Activated B cell treated with CpG ODN at 0.5 μM for 24 hours (primary cell): ENCODE measurements around the gene BRAP. TPM values are rescaled to one million over a fixed set of nuclear protein-coding genes. Genes with fewer than 3 reads are reported as not detected.

Experiments
- ATAC-seq: fragments of 200-7000 bp; cut with Tn5 transposase; one replicate; pipeline ENCODE4 v1.10.0; 2021; ENCODE audit warnings: low read depth, mild to moderate bottlenecking, moderate library complexity
- CTCF ChIA-PET: fragments of 350-600 bp; sonication (Branson Sonifier 250); formaldehyde crosslinking; loops from one replicate; lab custom pipeline; 2021; ENCODE audit warnings: antibody characterized with exemption; lab: Charles Lee
- POLR2A ChIA-PET: fragments of 350-600 bp; sonication (Branson Sonifier 250); formaldehyde crosslinking; loops from one replicate; lab custom pipeline; 2021; ENCODE audit warnings: antibody characterized with exemption; lab: Charles Lee
- DNase-seq: peaks from one replicate; pipeline ENCODE4 v3.0.0; 2022
- H3K27ac Mint-ChIP-seq: one replicate; pipeline ENCODE4 v1.8.0; 2020; ENCODE audit warnings: mixed read lengths
- H3K27me3 Mint-ChIP-seq: one replicate; pipeline ENCODE4 v1.8.0; 2021; ENCODE audit warnings: mixed read lengths
- H3K36me3 Mint-ChIP-seq: one replicate; pipeline ENCODE4 v1.8.0; 2021; ENCODE audit warnings: low read depth, mixed read lengths
- H3K4me1 Mint-ChIP-seq: one replicate; pipeline ENCODE4 v1.8.0; 2021; ENCODE audit warnings: mixed read lengths
- H3K4me3 Mint-ChIP-seq: one replicate; pipeline ENCODE4 v1.8.0; 2020; ENCODE audit warnings: mild to moderate bottlenecking, mixed read lengths
- H3K9me3 Mint-ChIP-seq: one replicate; pipeline ENCODE4 v1.8.0; 2020; ENCODE audit warnings: mixed read lengths
- intact Hi-C: fragments of 100-400 bp; cut with micrococcal nuclease; formaldehyde crosslinking; loops from one replicate; pipeline ENCODE4 v1.15.1; 2024
- total RNA-seq: library from RNA; stranded (reverse); gene quantifications from 2 replicates; pipeline ENCODE4 v1.2.3, GENCODE V29; 2022
- TF ChIP-seq, protein P1 (sequence below): fragments of 200-600 bp; IDR thresholded peaks from one replicate; pipeline ENCODE4 v1.8.0; 2022; ENCODE audit warnings: antibody characterized with exemption, mild to moderate bottlenecking

The BRAP gene
- total RNA-seq, 1 donor from 2014 or later: 24.2 TPM

DNA sequence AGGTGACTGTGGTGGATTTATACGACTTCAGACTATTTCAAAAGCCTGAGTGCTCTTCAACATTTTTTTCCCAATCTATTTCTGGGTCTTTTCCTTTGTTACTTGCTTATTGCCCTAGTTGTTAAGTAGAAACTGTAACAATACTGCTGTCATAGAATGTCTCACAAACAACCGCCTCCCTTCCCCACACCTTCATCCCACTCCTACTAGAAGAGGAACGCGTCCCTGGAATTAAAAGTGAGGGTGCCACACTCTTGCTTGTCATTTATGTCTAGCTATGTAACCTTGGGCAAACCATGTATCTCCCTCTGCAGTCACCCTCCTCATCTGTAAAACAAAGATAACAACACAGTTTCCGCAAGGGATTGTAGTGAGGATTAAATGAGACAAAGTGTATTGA lies 8.6 kb downstream of the BRAP start:
- H3K9me3 Mint-ChIP-seq: no peaks in the 10 kb centered on the region
- DNase-seq (no peak), ATAC-seq (no peak)
- peaks cover 83% of the 10 kb centered on the region for H3K36me3 Mint-ChIP-seq
- no peaks in the 10 kb centered on the region for H3K27me3 Mint-ChIP-seq
- ChIA-PET POLR2A (no interaction called here), CTCF (no interaction called here)
- H3K4me3 Mint-ChIP-seq: no peak overlapping the region
- intact Hi-C loops: no loop called here
- no peak overlapping the region for H3K27ac Mint-ChIP-seq
- TF ChIP-seq, protein P1, sequence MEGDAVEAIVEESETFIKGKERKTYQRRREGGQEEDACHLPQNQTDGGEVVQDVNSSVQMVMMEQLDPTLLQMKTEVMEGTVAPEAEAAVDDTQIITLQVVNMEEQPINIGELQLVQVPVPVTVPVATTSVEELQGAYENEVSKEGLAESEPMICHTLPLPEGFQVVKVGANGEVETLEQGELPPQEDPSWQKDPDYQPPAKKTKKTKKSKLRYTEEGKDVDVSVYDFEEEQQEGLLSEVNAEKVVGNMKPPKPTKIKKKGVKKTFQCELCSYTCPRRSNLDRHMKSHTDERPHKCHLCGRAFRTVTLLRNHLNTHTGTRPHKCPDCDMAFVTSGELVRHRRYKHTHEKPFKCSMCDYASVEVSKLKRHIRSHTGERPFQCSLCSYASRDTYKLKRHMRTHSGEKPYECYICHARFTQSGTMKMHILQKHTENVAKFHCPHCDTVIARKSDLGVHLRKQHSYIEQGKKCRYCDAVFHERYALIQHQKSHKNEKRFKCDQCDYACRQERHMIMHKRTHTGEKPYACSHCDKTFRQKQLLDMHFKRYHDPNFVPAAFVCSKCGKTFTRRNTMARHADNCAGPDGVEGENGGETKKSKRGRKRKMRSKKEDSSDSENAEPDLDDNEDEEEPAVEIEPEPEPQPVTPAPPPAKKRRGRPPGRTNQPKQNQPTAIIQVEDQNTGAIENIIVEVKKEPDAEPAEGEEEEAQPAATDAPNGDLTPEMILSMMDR: no peak
- no peaks in the 10 kb centered on the region for H3K4me1 Mint-ChIP-seq

- TF ChIP-seq, protein P1: no peak
- DNase-seq (no peak), ATAC-seq (no peak)
- no peaks in the 10 kb centered on the region for H3K4me1 Mint-ChIP-seq
- no peaks in the 10 kb centered on the region for H3K9me3 Mint-ChIP-seq
- intact Hi-C loops: loop anchor here (1.0 to 5.0 kb wide), 2 partner anchors 276 to 731 kb away; no protein-coding TSS in a partner anchor
- ChIA-PET POLR2A (no interaction called here), CTCF (interaction anchor here (0.7 to 1.0 kb wide), 4 partner anchors 20 to 276 kb away, joined by 3 to 5 read pairs (median 3); no protein-coding TSS in a partner anchor)
- H3K27ac Mint-ChIP-seq: no peak overlapping the region
- H3K36me3 Mint-ChIP-seq: peaks cover 81% of the 10 kb centered on the region
- H3K4me3 Mint-ChIP-seq: no peak overlapping the region
- H3K27me3 Mint-ChIP-seq: no peaks in the 10 kb centered on the region
Measured at GRCh38 chr12:111673503-111673902, 12.3 kb downstream of the BRAP start.

- ChIA-PET CTCF (interaction anchor here (1.0 kb wide), 1 partner anchor 276 kb away, joined by 5 read pairs; no protein-coding TSS in a partner anchor), POLR2A (no interaction called here)
- TF ChIP-seq, protein P1: no peak
- no peak overlapping the region for H3K4me3 Mint-ChIP-seq
- H3K27me3 Mint-ChIP-seq: no peaks in the 10 kb centered on the region
- intact Hi-C loops: loop anchor here (1.0 to 5.0 kb wide), 2 partner anchors 276 to 731 kb away; no protein-coding TSS in a partner anchor
- peaks cover 79% of the 10 kb centered on the region for H3K36me3 Mint-ChIP-seq
- no peaks in the 10 kb centered on the region for H3K4me1 Mint-ChIP-seq
- DNase-seq: no peak
- no peak for ATAC-seq
- no peaks in the 10 kb centered on the region for H3K9me3 Mint-ChIP-seq
- no peak overlapping the region for H3K27ac Mint-ChIP-seq
Measured at GRCh38 chr12:111672822-111673381, 12.9 kb downstream of the BRAP start.

GRCh38 chr12:111664961-111665865 lies 20.5 kb downstream of the BRAP start:
- peaks cover 78% of the 10 kb centered on the region for H3K36me3 Mint-ChIP-seq
- DNase-seq (no peak), ATAC-seq (no peak)
- H3K9me3 Mint-ChIP-seq: no peaks in the 10 kb centered on the region
- no peaks in the 10 kb centered on the region for H3K4me1 Mint-ChIP-seq
- H3K27ac Mint-ChIP-seq: no peak overlapping the region
- CTCF ChIA-PET: no interaction called here
- no peaks in the 10 kb centered on the region for H3K27me3 Mint-ChIP-seq
- intact Hi-C loops: no loop called here
- TF ChIP-seq, protein P1: no peak
- POLR2A ChIA-PET: no interaction called here
- no peak overlapping the region for H3K4me3 Mint-ChIP-seq

GRCh38 chr12:111664499-111664898 lies 21.3 kb downstream of the BRAP start:
- POLR2A ChIA-PET: no interaction called here

More at GRCh38 chr12:111664499-111664898, 21.3 kb downstream of the BRAP start:
- DNase-seq (no peak), ATAC-seq (no peak)
- intact Hi-C loops: no loop called here
- Mint-ChIP-seq H3K4me1 (no peaks in the 10 kb centered on the region), H3K9me3 (no peaks in the 10 kb centered on the region), H3K36me3 (peaks cover 78% of the 10 kb centered on the region), H3K27ac (no peak overlapping the region), H3K4me3 (no peak overlapping the region), H3K27me3 (no peaks in the 10 kb centered on the region)
- TF ChIP-seq, protein P1: no peak
- CTCF ChIA-PET: no interaction called here
